Gastroesophageal sphincter (tissue), 4 donors: ENCODE results near the gene COL11A2. TPM values are rescaled to one million over a fixed set of nuclear protein-coding genes. Genes with fewer than 3 reads are reported as not detected.
A peak's percentile ranks its signal among the peaks of the same experiment; 100 is the strongest.

Source experiments
- ATAC-seq: fragments of 150-250 bp; one replicate; pipeline ENCODE4 v1.9.1; 2016; ENCODE audit warnings: mild to moderate bottlenecking, moderate library complexity
- H3K27ac ChIP-seq, 4 donors: fragments of 200-600 bp; sonication (generic) in 3 of 4; 1 replicate in 3 of 4; 2 replicates in 1 of 4; pipeline ENCODE4 v1.5.1; 2016 to 2019
- H3K27me3 ChIP-seq: fragments of 200-600 bp; sonication (generic); one replicate; pipeline ENCODE4 v1.5.1; 2019
- H3K36me3 ChIP-seq, 2 donors: fragments of 200-600 bp; sonication (generic); one replicate each; pipeline ENCODE4 v1.5.1; 2019; ENCODE audit warnings: control low read depth in 1 of 2
- H3K4me1 ChIP-seq, 3 donors: fragments of 200-600 bp; sonication (generic); 1 replicate in 2 of 3; 2 replicates in 1 of 3; pipeline ENCODE4 v1.5.1; 2016 to 2019; ENCODE audit warnings: control low read depth in 2 of 3
- H3K4me3 ChIP-seq, 2 donors: fragments of 200-600 bp; sonication (generic); one replicate each; pipeline ENCODE4 v1.5.1; 2019; ENCODE audit warnings: mild to moderate bottlenecking in 1 of 2, moderate library complexity in 1 of 2
- H3K9me3 ChIP-seq, 3 donors: fragments of 200-600 bp; sonication (generic); one replicate each; pipeline ENCODE4 v1.5.1; 2017 to 2019; ENCODE audit warnings: control low read depth in 2 of 3
- CTCF ChIP-seq, 4 experiments: fragments of 200-600 bp in 2 of 4; fragments of 450-650 bp in 2 of 4; sonication (generic) in 1 of 4; IDR thresholded peaks; one replicate each; pipeline ENCODE4 v1.5.1; 2017 to 2019; ENCODE audit warnings: antibody characterized with exemption in 4 of 4, mild to moderate bottlenecking in 2 of 4, moderate library complexity in 2 of 4
- EP300 ChIP-seq: sonication (generic); formaldehyde crosslinking; IDR thresholded peaks from one replicate; pipeline ENCODE4 v1.6.1; 2017; ENCODE audit warnings: antibody characterized with exemption, mild to moderate bottlenecking
- POLR2A ChIP-seq, 2 donors: fragments of 450-650 bp; IDR thresholded peaks; one replicate each; pipeline ENCODE4 v1.6.1; 2017; ENCODE audit warnings: antibody characterized with exemption in 2 of 2, mild to moderate bottlenecking in 2 of 2, moderate library complexity in 1 of 2
- POLR2AphosphoS5 ChIP-seq: sonication (generic); formaldehyde crosslinking; IDR thresholded peaks from one replicate; pipeline ENCODE4 v1.6.1; 2017; ENCODE audit warnings: antibody characterized with exemption
- WGBS, 2 donors: methylation state at CpG; one replicate each; pipeline ENCODE4 v1.1.5; 2018; ENCODE audit warnings: low coverage in 1 of 2; 5-methylcytosine and 5-hydroxymethylcytosine counted together
- total RNA-seq, 4 donors: library from RNA; depleted of rRNA; stranded (reverse); fragments of >200 nt; gene quantifications; one replicate each; pipeline ENCODE4 v1.1.0, GENCODE V29; 2016

COL11A2 gene
- total RNA-seq, 4 donors from 2014 or later: 0.35 to 1.4 (median 0.45) TPM

GRCh38 chr6:33200219-33201146, 8.2 kb upstream of the COL11A2 start, which contains the start of the genes RXRB and SLC39A7:
RXRB (minus strand) TSS chr6:33200665; CDS start chr6:33200476, 189 bp downstream.
SLC39A7 (plus strand) TSS chr6:33200867; CDS start chr6:33201246, 379 bp downstream.
- TF ChIP-seq POLR2A (IDR thresholded peaks at IDR 0.05): peak; percentile 52 to 72
- peak; percentile 64 for TF ChIP-seq POLR2AphosphoS5
- no peak for TF ChIP-seq CTCF (IDR thresholded peaks at IDR 0.05)
- no peak for TF ChIP-seq EP300
- ATAC-seq: peak; percentile 91
- H3K4me1 ChIP-seq: peaks cover 13 to 72% (median 30%) of the 10 kb centered on the region in 3 donors
- H3K27ac ChIP-seq: peak within 1 kb of the TSS; percentile 83 to 96 (median 94)
- no peaks in the 10 kb centered on the region for H3K27me3 ChIP-seq
- peak within 1 kb of the TSS; percentile 76 to 95 for H3K4me3 ChIP-seq
- H3K36me3 ChIP-seq: peaks cover 0 to 46% of the 10 kb centered on the region in 2 donors
- H3K9me3 ChIP-seq: no peaks in the 10 kb centered on the region
- 0% methylated on average over 8 to 9 of the region's 68 CpGs for WGBS, 2 donors

GRCh38 chr6:33199687-33200218, 7.5 kb upstream of the COL11A2 start:
- H3K4me3 ChIP-seq: peak overlapping the region; percentile 76 to 95
- ATAC-seq: peak; percentile 14
- peaks cover 0 to 53% of the 10 kb centered on the region in 2 donors for H3K36me3 ChIP-seq
- no peak for TF ChIP-seq POLR2AphosphoS5
- TF ChIP-seq CTCF (IDR thresholded peaks at IDR 0.05): no peak
- TF ChIP-seq POLR2A (IDR thresholded peaks at IDR 0.05): no peak
- no peak for TF ChIP-seq EP300
- peaks cover 13 to 65% (median 25%) of the 10 kb centered on the region in 3 donors for H3K4me1 ChIP-seq
- WGBS, 2 donors: 5 to 9% methylated on average over 2 to 6 of the region's 26 CpGs
- peak overlapping the region; percentile 83 to 96 (median 94) for H3K27ac ChIP-seq
- H3K9me3 ChIP-seq: no peaks in the 10 kb centered on the region
- H3K27me3 ChIP-seq: no peaks in the 10 kb centered on the region

DNA sequence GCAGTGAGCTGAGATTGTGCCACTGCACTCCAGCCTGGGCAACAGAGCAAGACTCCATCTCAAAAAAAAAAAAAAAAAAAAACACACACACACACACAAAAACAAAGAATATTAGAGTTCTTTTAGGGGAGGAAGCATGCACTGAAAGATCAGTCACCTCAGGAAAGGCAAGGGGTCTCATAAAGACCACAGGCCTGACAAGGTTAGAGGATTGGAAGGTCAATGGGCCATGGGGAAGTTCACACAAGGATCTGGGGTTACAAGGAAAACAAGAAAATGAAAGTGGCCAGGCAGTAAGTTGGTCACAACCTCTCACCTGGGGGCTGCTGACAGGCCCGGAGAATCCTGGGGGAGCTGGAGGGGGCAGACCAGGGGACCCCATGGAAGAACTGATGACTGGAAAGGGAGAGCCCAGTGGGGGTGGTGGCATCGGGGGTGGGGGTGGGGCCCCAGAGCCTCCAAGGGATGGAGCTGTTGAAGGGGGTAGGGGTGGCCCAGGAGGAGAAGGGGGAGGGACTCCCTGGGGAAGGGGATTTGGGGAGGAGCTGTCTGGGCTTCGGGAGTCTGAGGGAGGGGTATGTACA, 6.7 kb upstream of the COL11A2 start:
- ATAC-seq: no peak
- 10 to 27% methylated on average over 1 to 2 of the region's 3 CpGs for WGBS, 2 donors
- H3K4me3 ChIP-seq: peak overlapping the region; percentile 76 to 95

More for the DNA sequence above, 6.7 kb upstream of the COL11A2 start:
- Histone ChIP-seq H3K27me3 (no peaks in the 10 kb centered on the region), H3K9me3 (no peaks in the 10 kb centered on the region), H3K4me1 (peaks cover 13 to 58% (median 22%) of the 10 kb centered on the region in 3 donors), H3K36me3 (peaks cover 0 to 61% of the 10 kb centered on the region in 2 donors), H3K27ac (peak overlapping the region in 3 of 4 donors; percentile 94 to 96 (median 94))
- no peak for TF ChIP-seq EP300
- TF ChIP-seq POLR2AphosphoS5: no peak
- no peak for TF ChIP-seq POLR2A (IDR thresholded peaks at IDR 0.05)
- TF ChIP-seq CTCF (IDR thresholded peaks at IDR 0.05): no peak
